Endothelial cell of umbilical vein (primary cell): Measurements from ENCODE around the gene ACP1. TPM values are rescaled to one million over a fixed set of nuclear protein-coding genes. Genes with fewer than 3 reads are reported as not detected.

ENCODE experiments used
- BruUV-seq: library from RNA; stranded (reverse); fragments of 400-500 nt; replicated peaks from 2 replicates; lab custom pipeline; 2021; lab: Mats Ljungman, UMichigan
- CTCF ChIA-PET: fragments of 300-600, 350-600 bp; sonication (Branson Sonifier 250); formaldehyde crosslinking; loops from one replicate; lab custom pipeline; 2021; ENCODE audit warnings: antibody characterized with exemption, inconsistent platforms; lab: Charles Lee
- POLR2A ChIA-PET: fragments of 300-600, 350-600 bp; sonication (Branson Sonifier 250); formaldehyde crosslinking; loops from one replicate; lab custom pipeline; 2021; ENCODE audit warnings: antibody characterized with exemption, inconsistent platforms; lab: Charles Lee
- DNase-seq: peaks from one replicate; pipeline ENCODE4 v3.0.0-alpha.2; 2011; ENCODE audit warnings: low read depth, low spot score
- FAIRE-seq: peaks from 2 replicates; lab custom pipeline; 2011; peaks lifted over from hg19 to GRCh38; lab: Jason Lieb, UNC
- H2AFZ ChIP-seq: 2 replicates; pipeline ENCODE4 v1.6.0; 2012; ENCODE audit warnings: low read depth, low read length, control low read depth, inconsistent platforms
- H3K27ac ChIP-seq: 2 replicates; pipeline ENCODE4 v1.5.1; 2011; ENCODE audit warnings: low read depth, mild to moderate bottlenecking, control low read depth, low read length, moderate library complexity; ENCODE audit not compliant: insufficient read depth
- H3K27me3 ChIP-seq, 2 experiments: 2 replicates each; pipeline versions ENCODE4 v1.6.0 to v1.6.1; 2011; ENCODE audit warnings: low read length in 2 of 2, mixed read lengths in 1 of 2; ENCODE audit not compliant: control insufficient read depth in 2 of 2, insufficient read depth in 2 of 2
- H3K36me3 ChIP-seq, 2 experiments: 2 replicates in 1 of 2; 3 replicates in 1 of 2; pipeline ENCODE4 v1.5.1; 2011; ENCODE audit warnings: low read length in 2 of 2, mild to moderate bottlenecking in 1 of 2, moderate library complexity in 1 of 2; ENCODE audit not compliant: control insufficient read depth in 2 of 2, insufficient read depth in 2 of 2; ENCODE audit errors: extremely low read depth in 1 of 2
- H3K4me1 ChIP-seq: 3 replicates; pipeline ENCODE4 v1.5.1; 2011; ENCODE audit warnings: mild to moderate bottlenecking, low read length; ENCODE audit not compliant: control insufficient read depth, insufficient read depth; ENCODE audit errors: extremely low read depth
- H3K4me2 ChIP-seq: 2 replicates; pipeline ENCODE4 v1.6.1; 2011; ENCODE audit warnings: low read length, control low read depth, mixed read lengths; ENCODE audit not compliant: insufficient read depth
- H3K4me3 ChIP-seq, 3 experiments: fragments of 200-600 bp in 1 of 3; sonication (generic), shearing (Covaris generic) in 1 of 3; replicated peaks in 1 of 3; 2 replicates each; pipeline ENCODE4 v1.5.1; 2011 to 2016; ENCODE audit warnings: control low read depth in 3 of 3, low read length in 3 of 3, mild to moderate bottlenecking in 2 of 3, inconsistent platforms in 1 of 3, low read depth in 1 of 3, moderate library complexity in 1 of 3; ENCODE audit not compliant: insufficient read depth in 1 of 3
- H3K79me2 ChIP-seq: 2 replicates; pipeline ENCODE4 v1.6.0; 2012; ENCODE audit warnings: low read length, inconsistent platforms; ENCODE audit not compliant: control insufficient read depth, insufficient read depth
- H3K9ac ChIP-seq: replicated peaks from 2 replicates; pipeline ENCODE3; 2011; ENCODE audit warnings: low read length, control low read depth; ENCODE audit not compliant: insufficient read depth; ENCODE audit errors: extremely low read depth
- H3K9me1 ChIP-seq: replicated peaks from 3 replicates; pipeline ENCODE4 v1.6.0; 2011; ENCODE audit warnings: mild to moderate bottlenecking, low read length; ENCODE audit not compliant: control insufficient read depth, insufficient read depth; ENCODE audit errors: extremely low read depth
- H3K9me3 ChIP-seq: replicated peaks from 2 replicates; pipeline ENCODE4 v1.5.1; 2012; ENCODE audit warnings: low read length, inconsistent platforms; ENCODE audit not compliant: control insufficient read depth, insufficient read depth
- H4K20me1 ChIP-seq: replicated peaks from 2 replicates; pipeline ENCODE3; 2011; ENCODE audit warnings: mild to moderate bottlenecking, low read length; ENCODE audit not compliant: control insufficient read depth, insufficient read depth; ENCODE audit errors: extremely low read depth
- EZH2 ChIP-seq: IDR thresholded peaks from 2 replicates; pipeline ENCODE4 v1.6.1; 2012; ENCODE audit warnings: borderline replicate concordance, low read depth, mild to moderate bottlenecking, moderate library complexity, low read length, inconsistent platforms; ENCODE audit not compliant: severe bottlenecking
- FOS ChIP-seq: IDR thresholded peaks from 2 replicates; pipeline ENCODE4 v1.6.1; 2011; ENCODE audit warnings: mild to moderate bottlenecking, low read length, moderate library complexity, borderline replicate concordance; ENCODE audit not compliant: insufficient read depth
- GATA2 ChIP-seq: IDR thresholded peaks from 2 replicates; pipeline ENCODE4 v1.7.0; 2011; ENCODE audit warnings: low read depth, mild to moderate bottlenecking, moderate library complexity, mixed read lengths, low read length; ENCODE audit not compliant: insufficient read length, insufficient read depth
- JUN ChIP-seq: IDR thresholded peaks from 2 replicates; pipeline ENCODE4 v1.6.1; 2011; ENCODE audit warnings: borderline replicate concordance, low read depth; ENCODE audit not compliant: insufficient read length, insufficient read depth
- MYC ChIP-seq: IDR thresholded peaks from one replicate; pipeline ENCODE4 v1.6.1; 2011; ENCODE audit warnings: mild to moderate bottlenecking, low read depth, low read length
- POLR2A ChIP-seq: IDR thresholded peaks from 2 replicates; pipeline ENCODE4 v1.6.1; 2012; ENCODE audit warnings: low read depth, mild to moderate bottlenecking, control low read depth, low read length
- POLR2AphosphoS5 ChIP-seq: IDR thresholded peaks from 2 replicates; pipeline ENCODE4 v1.6.1; 2012; ENCODE audit warnings: low read depth, mild to moderate bottlenecking, control low read depth, low read length, moderate library complexity; ENCODE audit not compliant: insufficient read depth
- dilution Hi-C: fragments of 300-500 bp; cut with MboI; formaldehyde crosslinking; loops from one replicate; pipeline ENCODE4 v1.15.0; 2019; ENCODE audit warnings: low sequenced_read_pairs; ENCODE audit not compliant: extremely low pct_ligation_motif_present
- intact Hi-C: fragments of 100-400 bp; cut with micrococcal nuclease; formaldehyde crosslinking; loops from one replicate; pipeline ENCODE4 v1.10.0; 2022
- polyA plus RNA-seq, 4 experiments: library from polyadenylated mRNA; depleted of rRNA in 3 of 4; stranded (reverse) in 3 of 4; unstranded in 1 of 4; fragments of >200 nt; gene quantifications; 2 replicates each; pipeline versions ENCODE4 v1.2.1 to v1.2.3, GENCODE V29; 2011 to 2012; ENCODE audit warnings: missing spikeins in 1 of 4
- total RNA-seq: library from RNA; stranded (reverse); gene quantifications from 2 replicates; pipeline ENCODE4 v1.2.3, GENCODE V29; 2021
- TF ChIP-seq, protein P1 (sequence below): IDR thresholded peaks from 2 replicates; pipeline ENCODE4 v1.6.1; 2011; ENCODE audit not compliant: insufficient read depth, insufficient read length
- TF ChIP-seq, protein P2 (sequence below), 2 donors: IDR thresholded peaks; 1 replicate in 1 of 2; 2 replicates in 1 of 2; pipeline ENCODE4 v1.5.1; 2011; ENCODE audit warnings: low read length in 2 of 2, mild to moderate bottlenecking in 2 of 2, moderate library complexity in 2 of 2, control low read depth in 1 of 2, inconsistent platforms in 1 of 2, low read depth in 1 of 2; ENCODE audit not compliant: insufficient read depth in 1 of 2; ENCODE audit errors: extremely low read depth in 1 of 2

ACP1 gene
- total and polyA plus RNA-seq, 2 donors (not counting 3 experiments of a cell fraction or from before 2014, with no cell fraction given) = 63.4 to 80.2 TPM

GRCh38 chr2:283996-284794 lies 19.4 kb downstream of the ACP1 start:
- ChIA-PET CTCF (interaction anchor here (1.2 kb wide), 1 partner anchor 383 kb away, joined by 3 read pairs; no protein-coding TSS in a partner anchor), POLR2A (no interaction called here)
- Histone ChIP-seq H2AFZ (no peak overlapping the region), H3K36me3 (peaks cover 3 to 6% of the 10 kb centered on the region in 2 experiments), H3K9me3 (no peaks in the 10 kb centered on the region), H3K4me1 (peaks cover 3% of the 10 kb centered on the region), H3K4me2 (no peak overlapping the region), H3K27ac (no peak overlapping the region), H3K79me2 (no peaks in the 10 kb centered on the region), H3K4me3 (no peak overlapping the region), H3K27me3 (peaks cover 10 to 28% of the 10 kb centered on the region in 2 experiments), H3K9ac (no peak overlapping the region), H4K20me1 (no peaks in the 10 kb centered on the region), H3K9me1 (no peaks in the 10 kb centered on the region)
- intact Hi-C loops = no loop called here
- dilution Hi-C loops = no loop called here
- FAIRE-seq (no peak), DNase-seq (no peak)
- BruUV-seq = no TSS peak
- TF ChIP-seq EZH2 (no peak), MYC (no peak), GATA2 (no peak), JUN (no peak), FOS (no peak), POLR2A (no peak), POLR2AphosphoS5 (no peak)
- TF ChIP-seq, protein P1, sequence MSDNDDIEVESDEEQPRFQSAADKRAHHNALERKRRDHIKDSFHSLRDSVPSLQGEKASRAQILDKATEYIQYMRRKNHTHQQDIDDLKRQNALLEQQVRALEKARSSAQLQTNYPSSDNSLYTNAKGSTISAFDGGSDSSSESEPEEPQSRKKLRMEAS = no peak
- TF ChIP-seq, protein P2, sequence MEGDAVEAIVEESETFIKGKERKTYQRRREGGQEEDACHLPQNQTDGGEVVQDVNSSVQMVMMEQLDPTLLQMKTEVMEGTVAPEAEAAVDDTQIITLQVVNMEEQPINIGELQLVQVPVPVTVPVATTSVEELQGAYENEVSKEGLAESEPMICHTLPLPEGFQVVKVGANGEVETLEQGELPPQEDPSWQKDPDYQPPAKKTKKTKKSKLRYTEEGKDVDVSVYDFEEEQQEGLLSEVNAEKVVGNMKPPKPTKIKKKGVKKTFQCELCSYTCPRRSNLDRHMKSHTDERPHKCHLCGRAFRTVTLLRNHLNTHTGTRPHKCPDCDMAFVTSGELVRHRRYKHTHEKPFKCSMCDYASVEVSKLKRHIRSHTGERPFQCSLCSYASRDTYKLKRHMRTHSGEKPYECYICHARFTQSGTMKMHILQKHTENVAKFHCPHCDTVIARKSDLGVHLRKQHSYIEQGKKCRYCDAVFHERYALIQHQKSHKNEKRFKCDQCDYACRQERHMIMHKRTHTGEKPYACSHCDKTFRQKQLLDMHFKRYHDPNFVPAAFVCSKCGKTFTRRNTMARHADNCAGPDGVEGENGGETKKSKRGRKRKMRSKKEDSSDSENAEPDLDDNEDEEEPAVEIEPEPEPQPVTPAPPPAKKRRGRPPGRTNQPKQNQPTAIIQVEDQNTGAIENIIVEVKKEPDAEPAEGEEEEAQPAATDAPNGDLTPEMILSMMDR (IDR thresholded peaks at IDR 0.05; ENCODE audit: extremely low read depth in 1 of 2, insufficient read depth in 1 of 2, low read depth in 1 of 2, low read length in 2 of 2) = no peak
